Middle frontal gyrus (tissue), 1 donor: Measurements from ENCODE around the gene GFI1B.
"Not testable (repeated sequence)": the region's sequence is repeated elsewhere in the genome, so short reads cannot be mapped to it uniquely, and the experiment has no call there.

Experiments used
- DNase-seq: peaks from one replicate; pipeline ENCODE4 v3.0.0-alpha.2; 2015; ENCODE audit warnings: low spot score; ENCODE audit errors: extremely low spot score

Gene GFI1B

GRCh38 chr9:132967908-132968307 is 10.6 kb upstream of the GFI1B start:
- DNase-seq: not testable (repeated sequence)

GRCh38 chr9:132969783-132970182 is 8.7 kb upstream of the GFI1B start:
- DNase-seq: no peak

GRCh38 chr9:132970324-132971062 is 8.0 kb upstream of the GFI1B start:
- DNase-seq: no peak

GRCh38 chr9:132973166-132973565 is 5.3 kb upstream of the GFI1B start:
- DNase-seq: no peak

GRCh38 chr9:132973713-132974112 is 4.8 kb upstream of the GFI1B start:
- DNase-seq: no peak

- no peak for DNase-seq
These were observed 2.5 kb upstream of the GFI1B start for GRCh38 chr9:132975961-132976360.

GRCh38 chr9:132976571-132976970 is 1.9 kb upstream of the GFI1B start:
- no peak for DNase-seq

- no peak for DNase-seq
These were observed 413 bp upstream of the GFI1B start for GRCh38 chr9:132978112-132978450.

GRCh38 chr9:132980157-132980556 is 1.7 kb downstream of the GFI1B start:
- no peak for DNase-seq

- no peak for DNase-seq
These were observed 4.0 kb downstream of the GFI1B start for GRCh38 chr9:132982458-132982857.

- no peak for DNase-seq
These were observed 5.2 kb downstream of the GFI1B start for GRCh38 chr9:132983491-132984201.

- DNase-seq: no peak
These were observed 5.9 kb downstream of the GFI1B start for GRCh38 chr9:132984202-132985070.

- DNase-seq: no peak
These were observed 6.5 kb downstream of the GFI1B start for GRCh38 chr9:132985071-132985350.

- no peak for DNase-seq
These were observed 7.0 kb downstream of the GFI1B start for GRCh38 chr9:132985489-132985888.

- no peak for DNase-seq
These were observed 7.6 kb downstream of the GFI1B start for GRCh38 chr9:132986114-132986513.

GRCh38 chr9:132986640-132987620 is 8.4 kb downstream of the GFI1B start:
- DNase-seq: no peak

GRCh38 chr9:132988244-132989013 is 9.9 kb downstream of the GFI1B start:
- no peak for DNase-seq

GRCh38 chr9:132989014-132989310 is 10.5 kb downstream of the GFI1B start:
- no peak for DNase-seq

- DNase-seq: no peak
These were observed 11.0 kb downstream of the GFI1B start for GRCh38 chr9:132989414-132989996.

GRCh38 chr9:132989998-132990557 is 11.6 kb downstream of the GFI1B start:
- not testable (repeated sequence) for DNase-seq
